Skin of body (tissue), 2 donors: Measurements from ENCODE around the gene IGFBP1. TPM values are rescaled to one million over a fixed set of nuclear protein-coding genes. Genes with fewer than 3 reads are reported as not detected.

ENCODE experiments used
- DNase-seq: peaks from one replicate; lab custom pipeline; 2025; lab: John Stamatoyannopoulos, UW
- total RNA-seq: library from RNA; depleted of rRNA; stranded (reverse); fragments of >200 nt; gene quantifications from one replicate; pipeline ENCODE4 v1.2.3, GENCODE V29; 2014

IGFBP1 gene
- total RNA-seq, 1 donor from 2014 or later: 0.10 TPM

- no peak for DNase-seq
Observed at GRCh38 chr7:45901566-45901965, 13.3 kb downstream of the IGFBP1 start.

GRCh38 chr7:45902820-45903219 lies 14.5 kb downstream of the IGFBP1 start:
- no peak for DNase-seq

GRCh38 chr7:45909561-45909960 lies 21.3 kb downstream of the IGFBP1 start:
- DNase-seq: no peak

GRCh38 chr7:45910855-45911254 lies 22.6 kb downstream of the IGFBP1 start:
- no peak for DNase-seq

GRCh38 chr7:45911311-45911710 lies 23.0 kb downstream of the IGFBP1 start:
- no peak for DNase-seq

- no peak for DNase-seq
Observed at GRCh38 chr7:45912972-45913371, 24.7 kb downstream of the IGFBP1 start.

- no peak for DNase-seq
Observed at GRCh38 chr7:45914911-45915310, 26.6 kb downstream of the IGFBP1 start.

GRCh38 chr7:45915606-45916005 lies 27.3 kb downstream of the IGFBP1 start:
- DNase-seq: no peak

- DNase-seq: no peak
Observed at GRCh38 chr7:45917064-45917463, 28.8 kb downstream of the IGFBP1 start.

GRCh38 chr7:45917658-45918057 lies 29.4 kb downstream of the IGFBP1 start:
- DNase-seq: peak; percentile 85

- DNase-seq: no peak
Observed at GRCh38 chr7:45918556-45918955, 30.3 kb downstream of the IGFBP1 start.

GRCh38 chr7:45919231-45919784 lies 31.0 kb downstream of the IGFBP1 start:
- no peak for DNase-seq

- no peak for DNase-seq
Observed at GRCh38 chr7:45919993-45920459, 31.7 kb downstream of the IGFBP1 start.

GRCh38 chr7:45920502-45921380 lies 32.5 kb downstream of the IGFBP1 start, which contains the start of gene IGFBP3:
IGFBP3 (minus strand) TSS chr7:45921272; CDS start chr7:45921140, 132 bp downstream.
- peak; percentile 77 for DNase-seq

- no peak for DNase-seq
Observed at GRCh38 chr7:45921381-45921698, 33.1 kb downstream of the IGFBP1 start.

GRCh38 chr7:45921699-45922519 lies 33.6 kb downstream of the IGFBP1 start:
- peak; percentile 88 for DNase-seq

GRCh38 chr7:45922810-45923209 lies 34.5 kb downstream of the IGFBP1 start:
- DNase-seq: peak; percentile 44

- DNase-seq: peak; percentile 75
Observed at GRCh38 chr7:45923290-45923689, 35.0 kb downstream of the IGFBP1 start.

- no peak for DNase-seq
Observed at GRCh38 chr7:45923818-45924217, 35.5 kb downstream of the IGFBP1 start.

GRCh38 chr7:45924283-45924682 lies 36.0 kb downstream of the IGFBP1 start:
- DNase-seq: no peak

GRCh38 chr7:45927721-45928120 lies 39.4 kb downstream of the IGFBP1 start:
- DNase-seq: no peak

- DNase-seq: no peak
Observed at GRCh38 chr7:45930967-45931366, 42.7 kb downstream of the IGFBP1 start.
